ENCODE data around the gene RPS21. TPM values are rescaled to one million over a fixed set of nuclear protein-coding genes. Genes with fewer than 3 reads are reported as not detected.

Gene RPS21
- total and polyA plus RNA-seq, 9 of the 15 experiments (the other 6 are each of a cell fraction or from before 2014, with no cell fraction given): 1,380 to 5,647 (median 3,091) TPM

DNA sequence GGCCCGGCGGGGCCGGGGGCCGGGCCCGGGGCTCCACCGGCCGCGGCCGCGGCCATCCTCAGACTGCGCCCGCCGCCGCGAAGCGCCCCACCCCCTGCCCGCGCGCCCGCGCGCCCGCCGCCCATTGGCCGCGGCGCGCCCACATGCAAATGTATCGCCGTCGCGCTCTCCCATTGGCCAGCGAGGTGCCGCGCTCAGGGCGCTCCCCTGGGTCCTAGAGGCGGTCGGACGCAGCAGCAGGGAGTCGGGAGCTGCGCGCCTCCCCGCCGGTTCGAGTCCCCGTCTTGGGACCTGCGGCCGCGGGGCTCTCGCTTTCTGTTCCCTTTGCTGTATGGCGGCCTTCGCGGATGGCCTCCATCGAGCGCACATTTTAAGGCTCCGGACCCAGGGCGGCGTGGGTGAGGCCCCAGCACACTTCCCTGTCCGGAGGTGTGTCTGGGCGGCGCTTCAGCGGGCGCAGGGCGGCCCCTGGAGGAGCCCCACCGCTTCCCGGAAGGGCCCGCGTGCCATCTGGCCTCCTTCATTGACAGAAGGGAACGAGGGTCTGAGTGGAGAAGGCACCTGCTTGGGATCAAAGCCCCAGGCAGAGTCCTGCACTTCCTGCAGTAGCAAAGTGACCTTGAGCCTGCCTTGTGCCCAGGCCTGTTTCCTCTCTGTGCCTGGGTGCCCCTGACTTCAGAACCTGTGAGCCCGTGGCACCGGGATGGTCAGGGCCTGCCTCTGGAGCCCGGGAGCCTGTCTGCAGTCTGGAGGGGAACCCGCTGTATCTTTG is 20.5 kb downstream of the RPS21 start, which contains the start of gene CABLES2 (continued):
- TF ChIP-seq E2F3 (CRISPR knock-in tag; IDR thresholded peaks at IDR 0.05): no peak; the same call in none of the 2 replicates
- TF ChIP-seq ZFP30 (CRISPR knock-in tag; IDR thresholded peaks at IDR 0.05; ENCODE audit: borderline replicate concordance): no peak
- no peak for TF ChIP-seq ZNF408 (CRISPR knock-in tag; IDR thresholded peaks at IDR 0.05; ENCODE audit: low read depth)
- TF ChIP-seq, protein P1, sequence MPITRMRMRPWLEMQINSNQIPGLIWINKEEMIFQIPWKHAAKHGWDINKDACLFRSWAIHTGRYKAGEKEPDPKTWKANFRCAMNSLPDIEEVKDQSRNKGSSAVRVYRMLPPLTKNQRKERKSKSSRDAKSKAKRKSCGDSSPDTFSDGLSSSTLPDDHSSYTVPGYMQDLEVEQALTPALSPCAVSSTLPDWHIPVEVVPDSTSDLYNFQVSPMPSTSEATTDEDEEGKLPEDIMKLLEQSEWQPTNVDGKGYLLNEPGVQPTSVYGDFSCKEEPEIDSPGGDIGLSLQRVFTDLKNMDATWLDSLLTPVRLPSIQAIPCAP (CRISPR knock-in tag; IDR thresholded peaks at IDR 0.05; ENCODE audit: borderline replicate concordance): no peak
- TF ChIP-seq MBD2 (IDR thresholded peaks at IDR 0.05; ENCODE audit: borderline replicate concordance, low read depth): no peak
- TF ChIP-seq NELFE (IDR thresholded peaks at IDR 0.05; ENCODE audit: insufficient read depth, insufficient read length): no peak
- TF ChIP-seq ZNF24 (IDR thresholded peaks at IDR 0.05): no peak; the same call in 1 of the 2 replicates
- TF ChIP-seq ZFX (CRISPR knock-in tag; IDR thresholded peaks at IDR 0.05): peak; percentile 63
- no peak for TF ChIP-seq CHCHD3 (CRISPR knock-in tag; IDR thresholded peaks at IDR 0.05)
- TF ChIP-seq, protein P2, sequence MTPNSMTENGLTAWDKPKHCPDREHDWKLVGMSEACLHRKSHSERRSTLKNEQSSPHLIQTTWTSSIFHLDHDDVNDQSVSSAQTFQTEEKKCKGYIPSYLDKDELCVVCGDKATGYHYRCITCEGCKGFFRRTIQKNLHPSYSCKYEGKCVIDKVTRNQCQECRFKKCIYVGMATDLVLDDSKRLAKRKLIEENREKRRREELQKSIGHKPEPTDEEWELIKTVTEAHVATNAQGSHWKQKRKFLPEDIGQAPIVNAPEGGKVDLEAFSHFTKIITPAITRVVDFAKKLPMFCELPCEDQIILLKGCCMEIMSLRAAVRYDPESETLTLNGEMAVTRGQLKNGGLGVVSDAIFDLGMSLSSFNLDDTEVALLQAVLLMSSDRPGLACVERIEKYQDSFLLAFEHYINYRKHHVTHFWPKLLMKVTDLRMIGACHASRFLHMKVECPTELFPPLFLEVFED (CRISPR knock-in tag; conservative IDR thresholded peaks at IDR 0.05): no peak
- TF ChIP-seq NFATC3 (IDR thresholded peaks at IDR 0.05): no peak
- TF ChIP-seq NR2C2 (CRISPR knock-in tag; IDR thresholded peaks at IDR 0.05): no peak
- TF ChIP-seq NR2C2 (tag; IDR thresholded peaks at IDR 0.05): 0 out of 2 replicates have a peak, but pooled peaks have one; percentile 8
- no peak for TF ChIP-seq PHB2 (IDR thresholded peaks at IDR 0.05; ENCODE audit: low read depth)
- TF ChIP-seq, protein P3, sequence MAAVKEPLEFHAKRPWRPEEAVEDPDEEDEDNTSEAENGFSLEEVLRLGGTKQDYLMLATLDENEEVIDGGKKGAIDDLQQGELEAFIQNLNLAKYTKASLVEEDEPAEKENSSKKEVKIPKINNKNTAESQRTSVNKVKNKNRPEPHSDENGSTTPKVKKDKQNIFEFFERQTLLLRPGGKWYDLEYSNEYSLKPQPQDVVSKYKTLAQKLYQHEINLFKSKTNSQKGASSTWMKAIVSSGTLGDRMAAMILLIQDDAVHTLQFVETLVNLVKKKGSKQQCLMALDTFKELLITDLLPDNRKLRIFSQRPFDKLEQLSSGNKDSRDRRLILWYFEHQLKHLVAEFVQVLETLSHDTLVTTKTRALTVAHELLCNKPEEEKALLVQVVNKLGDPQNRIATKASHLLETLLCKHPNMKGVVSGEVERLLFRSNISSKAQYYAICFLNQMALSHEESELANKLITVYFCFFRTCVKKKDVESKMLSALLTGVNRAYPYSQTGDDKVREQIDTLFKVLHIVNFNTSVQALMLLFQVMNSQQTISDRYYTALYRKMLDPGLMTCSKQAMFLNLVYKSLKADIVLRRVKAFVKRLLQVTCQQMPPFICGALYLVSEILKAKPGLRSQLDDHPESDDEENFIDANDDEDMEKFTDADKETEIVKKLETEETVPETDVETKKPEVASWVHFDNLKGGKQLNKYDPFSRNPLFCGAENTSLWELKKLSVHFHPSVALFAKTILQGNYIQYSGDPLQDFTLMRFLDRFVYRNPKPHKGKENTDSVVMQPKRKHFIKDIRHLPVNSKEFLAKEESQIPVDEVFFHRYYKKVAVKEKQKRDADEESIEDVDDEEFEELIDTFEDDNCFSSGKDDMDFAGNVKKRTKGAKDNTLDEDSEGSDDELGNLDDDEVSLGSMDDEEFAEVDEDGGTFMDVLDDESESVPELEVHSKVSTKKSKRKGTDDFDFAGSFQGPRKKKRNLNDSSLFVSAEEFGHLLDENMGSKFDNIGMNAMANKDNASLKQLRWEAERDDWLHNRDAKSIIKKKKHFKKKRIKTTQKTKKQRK (IDR thresholded peaks at IDR 0.05; ENCODE audit: borderline replicate concordance, low read depth, low read length): no peak
- TF ChIP-seq, protein P4, sequence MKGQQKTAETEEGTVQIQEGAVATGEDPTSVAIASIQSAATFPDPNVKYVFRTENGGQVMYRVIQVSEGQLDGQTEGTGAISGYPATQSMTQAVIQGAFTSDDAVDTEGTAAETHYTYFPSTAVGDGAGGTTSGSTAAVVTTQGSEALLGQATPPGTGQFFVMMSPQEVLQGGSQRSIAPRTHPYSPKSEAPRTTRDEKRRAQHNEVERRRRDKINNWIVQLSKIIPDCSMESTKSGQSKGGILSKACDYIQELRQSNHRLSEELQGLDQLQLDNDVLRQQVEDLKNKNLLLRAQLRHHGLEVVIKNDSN (CRISPR knock-in tag; IDR thresholded peaks at IDR 0.05): no peak
- TF ChIP-seq HNRNPLL (IDR thresholded peaks at IDR 0.05; ENCODE audit: low read depth, low read length, poor library complexity, severe bottlenecking): no peak
- TF ChIP-seq, protein P5, sequence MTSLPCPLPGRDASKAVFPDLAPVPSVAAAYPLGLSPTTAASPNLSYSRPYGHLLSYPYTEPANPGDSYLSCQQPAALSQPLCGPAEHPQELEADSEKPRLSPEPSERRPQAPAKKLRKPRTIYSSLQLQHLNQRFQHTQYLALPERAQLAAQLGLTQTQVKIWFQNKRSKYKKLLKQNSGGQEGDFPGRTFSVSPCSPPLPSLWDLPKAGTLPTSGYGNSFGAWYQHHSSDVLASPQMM (CRISPR knock-in tag; IDR thresholded peaks at IDR 0.05): no peak
- TF ChIP-seq, protein P6, sequence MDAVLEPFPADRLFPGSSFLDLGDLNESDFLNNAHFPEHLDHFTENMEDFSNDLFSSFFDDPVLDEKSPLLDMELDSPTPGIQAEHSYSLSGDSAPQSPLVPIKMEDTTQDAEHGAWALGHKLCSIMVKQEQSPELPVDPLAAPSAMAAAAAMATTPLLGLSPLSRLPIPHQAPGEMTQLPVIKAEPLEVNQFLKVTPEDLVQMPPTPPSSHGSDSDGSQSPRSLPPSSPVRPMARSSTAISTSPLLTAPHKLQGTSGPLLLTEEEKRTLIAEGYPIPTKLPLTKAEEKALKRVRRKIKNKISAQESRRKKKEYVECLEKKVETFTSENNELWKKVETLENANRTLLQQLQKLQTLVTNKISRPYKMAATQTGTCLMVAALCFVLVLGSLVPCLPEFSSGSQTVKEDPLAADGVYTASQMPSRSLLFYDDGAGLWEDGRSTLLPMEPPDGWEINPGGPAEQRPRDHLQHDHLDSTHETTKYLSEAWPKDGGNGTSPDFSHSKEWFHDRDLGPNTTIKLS (IDR thresholded peaks at IDR 0.05; ENCODE audit: borderline replicate concordance, low read depth): peak; percentile 71; the same call in 1 of the 2 replicates
- TF ChIP-seq NBN (IDR thresholded peaks at IDR 0.05; ENCODE audit: low read depth): peak; percentile 79; the same call in 1 of the 2 replicates
